Stimulated activated CD8-positive, alpha-beta memory T cell treated with anti-CD3 and anti-CD28 coated beads, Interleukin-7, amount 100 ng/mL, for 24 hours (primary cell): ENCODE results near the gene STAT6.

Source experiments
- DNase-seq: peaks from one replicate; pipeline ENCODE4 v3.0.0-alpha.2; 2020; ENCODE audit warnings: low read depth

STAT6 gene

GRCh38 chr12:57145460-57146059 lies 34.4 kb upstream of the STAT6 start:
- no peak for DNase-seq

GRCh38 chr12:57143454-57143853 lies 32.3 kb upstream of the STAT6 start:
- no peak for DNase-seq

GRCh38 chr12:57142727-57143126 lies 31.6 kb upstream of the STAT6 start:
- DNase-seq: no peak

GRCh38 chr12:57142121-57142520 lies 31.0 kb upstream of the STAT6 start:
- no peak for DNase-seq

GRCh38 chr12:57141249-57141648 lies 30.1 kb upstream of the STAT6 start:
- no peak for DNase-seq

GRCh38 chr12:57139796-57140649 lies 28.9 kb upstream of the STAT6 start:
- DNase-seq: no peak

GRCh38 chr12:57138526-57139272 lies 27.5 kb upstream of the STAT6 start:
- no peak for DNase-seq

- no peak for DNase-seq
Measured at GRCh38 chr12:57135527-57136326, 24.6 kb upstream of the STAT6 start.

- DNase-seq: no peak
Measured at GRCh38 chr12:57134949-57135348, 23.8 kb upstream of the STAT6 start.

GRCh38 chr12:57133916-57134315 lies 22.8 kb upstream of the STAT6 start:
- DNase-seq: no peak

- DNase-seq: no peak
Measured at GRCh38 chr12:57133013-57133569, 21.9 kb upstream of the STAT6 start.

- no peak for DNase-seq
Measured at GRCh38 chr12:57131896-57132744, 21.0 kb upstream of the STAT6 start.

GRCh38 chr12:57130941-57131340 lies 19.8 kb upstream of the STAT6 start:
- DNase-seq: no peak

GRCh38 chr12:57129889-57130288 lies 18.7 kb upstream of the STAT6 start:
- no peak for DNase-seq

- no peak for DNase-seq
Measured at GRCh38 chr12:57129321-57129842, 18.2 kb upstream of the STAT6 start.

- no peak for DNase-seq
Measured at GRCh38 chr12:57128519-57129247, 17.5 kb upstream of the STAT6 start.

GRCh38 chr12:57127726-57128518 lies 16.8 kb upstream of the STAT6 start, which contains the start of gene LRP1:
TSS of gene LRP1 (plus strand) at chr12:57128483. CDS start at chr12:57128965, 482 bp downstream.
- DNase-seq: peak; percentile 51

- no peak for DNase-seq
Measured at GRCh38 chr12:57127101-57127725, 16.1 kb upstream of the STAT6 start.
